ENCODE measurements around the gene NADK.

GRCh38 chr1:1782399-1783221 lies 4.3 kb upstream of the NADK start:
- TF ChIP-seq, protein P1, sequence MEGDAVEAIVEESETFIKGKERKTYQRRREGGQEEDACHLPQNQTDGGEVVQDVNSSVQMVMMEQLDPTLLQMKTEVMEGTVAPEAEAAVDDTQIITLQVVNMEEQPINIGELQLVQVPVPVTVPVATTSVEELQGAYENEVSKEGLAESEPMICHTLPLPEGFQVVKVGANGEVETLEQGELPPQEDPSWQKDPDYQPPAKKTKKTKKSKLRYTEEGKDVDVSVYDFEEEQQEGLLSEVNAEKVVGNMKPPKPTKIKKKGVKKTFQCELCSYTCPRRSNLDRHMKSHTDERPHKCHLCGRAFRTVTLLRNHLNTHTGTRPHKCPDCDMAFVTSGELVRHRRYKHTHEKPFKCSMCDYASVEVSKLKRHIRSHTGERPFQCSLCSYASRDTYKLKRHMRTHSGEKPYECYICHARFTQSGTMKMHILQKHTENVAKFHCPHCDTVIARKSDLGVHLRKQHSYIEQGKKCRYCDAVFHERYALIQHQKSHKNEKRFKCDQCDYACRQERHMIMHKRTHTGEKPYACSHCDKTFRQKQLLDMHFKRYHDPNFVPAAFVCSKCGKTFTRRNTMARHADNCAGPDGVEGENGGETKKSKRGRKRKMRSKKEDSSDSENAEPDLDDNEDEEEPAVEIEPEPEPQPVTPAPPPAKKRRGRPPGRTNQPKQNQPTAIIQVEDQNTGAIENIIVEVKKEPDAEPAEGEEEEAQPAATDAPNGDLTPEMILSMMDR (IDR thresholded peaks at IDR 0.05), result no peak
- no peak for TF ChIP-seq EZH2 (IDR thresholded peaks at IDR 0.05; ENCODE audit: borderline replicate concordance, insufficient read depth, low read depth, low read length, poor library complexity, severe bottlenecking)
